ENCODE measurements around the gene ARL15. TPM values are rescaled to one million over a fixed set of nuclear protein-coding genes. Genes with fewer than 3 reads are reported as not detected.

ARL15 gene
- total RNA-seq, 1 donor from 2014 or later, result 28.9 TPM

DNA sequence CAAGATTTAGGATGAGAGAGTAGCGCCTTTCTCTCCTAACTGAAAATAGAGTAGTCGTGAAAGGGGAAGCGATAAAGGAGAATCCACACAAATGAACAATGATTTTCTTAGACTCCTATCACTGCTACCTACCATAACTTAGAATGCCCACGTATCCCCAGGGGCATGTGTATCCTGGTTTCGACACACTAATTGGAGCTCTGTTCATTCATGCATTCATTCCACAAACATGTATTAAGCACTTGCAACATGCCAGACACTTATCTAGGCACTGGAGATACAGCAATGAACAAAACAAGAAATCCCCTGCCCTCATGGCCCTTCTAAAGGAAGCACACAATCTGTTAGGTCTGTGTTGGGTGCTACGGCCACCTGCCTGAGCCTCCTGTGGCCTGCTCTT, 40.0 kb downstream of the ARL15 start:
- TF ChIP-seq, protein P1, sequence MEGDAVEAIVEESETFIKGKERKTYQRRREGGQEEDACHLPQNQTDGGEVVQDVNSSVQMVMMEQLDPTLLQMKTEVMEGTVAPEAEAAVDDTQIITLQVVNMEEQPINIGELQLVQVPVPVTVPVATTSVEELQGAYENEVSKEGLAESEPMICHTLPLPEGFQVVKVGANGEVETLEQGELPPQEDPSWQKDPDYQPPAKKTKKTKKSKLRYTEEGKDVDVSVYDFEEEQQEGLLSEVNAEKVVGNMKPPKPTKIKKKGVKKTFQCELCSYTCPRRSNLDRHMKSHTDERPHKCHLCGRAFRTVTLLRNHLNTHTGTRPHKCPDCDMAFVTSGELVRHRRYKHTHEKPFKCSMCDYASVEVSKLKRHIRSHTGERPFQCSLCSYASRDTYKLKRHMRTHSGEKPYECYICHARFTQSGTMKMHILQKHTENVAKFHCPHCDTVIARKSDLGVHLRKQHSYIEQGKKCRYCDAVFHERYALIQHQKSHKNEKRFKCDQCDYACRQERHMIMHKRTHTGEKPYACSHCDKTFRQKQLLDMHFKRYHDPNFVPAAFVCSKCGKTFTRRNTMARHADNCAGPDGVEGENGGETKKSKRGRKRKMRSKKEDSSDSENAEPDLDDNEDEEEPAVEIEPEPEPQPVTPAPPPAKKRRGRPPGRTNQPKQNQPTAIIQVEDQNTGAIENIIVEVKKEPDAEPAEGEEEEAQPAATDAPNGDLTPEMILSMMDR (IDR thresholded peaks at IDR 0.05; ENCODE audit: unreplicated experiment), result no peak
- DNase-seq (ENCODE audit: low spot score, unreplicated experiment), result no peak
- Mint-ChIP-seq H3K27ac (no peak overlapping the region), H3K4me1 (ENCODE audit: low read depth) (peaks cover 2% of the 10 kb centered on the region), H3K4me3 (ENCODE audit: low read depth) (no peak overlapping the region), H3K9me3 (ENCODE audit: low read depth) (no peaks in the 10 kb centered on the region), H3K27me3 (no peaks in the 10 kb centered on the region), H3K36me3 (ENCODE audit: insufficient read depth) (peaks cover 3% of the 10 kb centered on the region)

GRCh38 chr5:54264574-54264973, 45.8 kb downstream of the ARL15 start:
- TF ChIP-seq, protein P1 (IDR thresholded peaks at IDR 0.05; ENCODE audit: unreplicated experiment), result no peak
- H3K9me3 Mint-ChIP-seq (ENCODE audit: low read depth), result peaks cover 5% of the 10 kb centered on the region

DNA sequence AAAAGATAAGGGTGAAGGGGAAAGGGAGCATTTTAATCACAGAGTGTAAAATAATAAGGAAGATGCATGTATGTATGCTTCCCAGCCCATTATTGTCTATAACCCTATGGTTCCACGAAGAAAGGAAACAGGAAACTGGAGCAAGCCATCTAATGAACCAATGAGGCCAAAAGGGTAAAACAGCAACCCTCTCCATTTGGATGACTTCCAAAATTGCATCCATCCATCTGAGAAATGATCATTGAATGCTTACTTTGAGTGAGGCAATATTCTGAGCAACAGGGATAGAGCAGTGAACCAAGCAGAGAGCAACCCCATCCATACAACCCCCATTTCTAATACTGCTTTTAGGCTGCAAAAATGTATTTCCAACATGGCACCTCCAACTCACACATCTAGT, 46.9 kb downstream of the ARL15 start:
- TF ChIP-seq, protein P1 (IDR thresholded peaks at IDR 0.05; ENCODE audit: unreplicated experiment), result no peak
- DNase-seq (ENCODE audit: low spot score, unreplicated experiment), result no peak
- Mint-ChIP-seq H3K27me3 (no peaks in the 10 kb centered on the region), H3K36me3 (ENCODE audit: insufficient read depth) (peaks cover 1% of the 10 kb centered on the region), H3K9me3 (ENCODE audit: low read depth) (peaks cover 5% of the 10 kb centered on the region), H3K27ac (no peak overlapping the region), H3K4me1 (ENCODE audit: low read depth) (peaks cover 3% of the 10 kb centered on the region), H3K4me3 (ENCODE audit: low read depth) (no peak overlapping the region)

More at GRCh38 chr5:54264574-54264973, 45.8 kb downstream of the ARL15 start:
- no peak overlapping the region for H3K4me3 Mint-ChIP-seq (ENCODE audit: low read depth)
- peaks cover 3% of the 10 kb centered on the region for H3K4me1 Mint-ChIP-seq (ENCODE audit: low read depth)
- no peaks in the 10 kb centered on the region for H3K27me3 Mint-ChIP-seq
- H3K36me3 Mint-ChIP-seq (ENCODE audit: insufficient read depth), result peaks cover 1% of the 10 kb centered on the region
- no peak overlapping the region for H3K27ac Mint-ChIP-seq
- DNase-seq (ENCODE audit: low spot score, unreplicated experiment), result no peak

GRCh38 chr5:54261596-54261995, 48.8 kb downstream of the ARL15 start:
- H3K4me3 Mint-ChIP-seq (ENCODE audit: low read depth), result no peak overlapping the region
- H3K27me3 Mint-ChIP-seq, result no peaks in the 10 kb centered on the region
- peaks cover 5% of the 10 kb centered on the region for H3K9me3 Mint-ChIP-seq (ENCODE audit: low read depth)
- DNase-seq (ENCODE audit: low spot score, unreplicated experiment), result no peak
- no peak overlapping the region for H3K27ac Mint-ChIP-seq
- no peaks in the 10 kb centered on the region for H3K36me3 Mint-ChIP-seq (ENCODE audit: insufficient read depth)
- TF ChIP-seq, protein P1 (IDR thresholded peaks at IDR 0.05; ENCODE audit: unreplicated experiment), result no peak
- peaks cover 7% of the 10 kb centered on the region for H3K4me1 Mint-ChIP-seq (ENCODE audit: low read depth)

GRCh38 chr5:54259981-54260380, 50.4 kb downstream of the ARL15 start:
- peaks cover 5% of the 10 kb centered on the region for H3K9me3 Mint-ChIP-seq (ENCODE audit: low read depth)
- H3K4me1 Mint-ChIP-seq (ENCODE audit: low read depth), result peaks cover 9% of the 10 kb centered on the region
- H3K4me3 Mint-ChIP-seq (ENCODE audit: low read depth), result no peak overlapping the region
- no peaks in the 10 kb centered on the region for H3K36me3 Mint-ChIP-seq (ENCODE audit: insufficient read depth)
- H3K27me3 Mint-ChIP-seq, result no peaks in the 10 kb centered on the region
- no peak overlapping the region for H3K27ac Mint-ChIP-seq
- no peak for DNase-seq (ENCODE audit: low spot score, unreplicated experiment)
- TF ChIP-seq, protein P1 (IDR thresholded peaks at IDR 0.05; ENCODE audit: unreplicated experiment), result no peak
